Osteoblast (primary cell): ENCODE data around the gene ISM2. TPM values are rescaled to one million over a fixed set of nuclear protein-coding genes. Genes with fewer than 3 reads are reported as not detected.

Experiments
- DNase-seq: peaks from one replicate; pipeline ENCODE4 v3.0.0; 2011; ENCODE audit warnings: low spot score, mixed read lengths; ENCODE audit not compliant: insufficient read length; ENCODE audit errors: missing footprints
- H2AFZ ChIP-seq: 2 replicates; pipeline ENCODE4 v1.6.0; 2011; ENCODE audit warnings: mild to moderate bottlenecking, low read length
- H3K27ac ChIP-seq: 2 replicates; pipeline ENCODE4 v1.5.1; 2011; ENCODE audit warnings: mild to moderate bottlenecking, low read depth, low read length, moderate library complexity
- H3K27me3 ChIP-seq: 2 replicates; pipeline ENCODE4 v1.6.0; 2012; ENCODE audit warnings: mild to moderate bottlenecking, control low read depth, inconsistent platforms, low read length, moderate library complexity; ENCODE audit not compliant: insufficient read depth
- H3K36me3 ChIP-seq: 2 replicates; pipeline ENCODE4 v1.5.1; 2011; ENCODE audit warnings: mild to moderate bottlenecking, low read length, control low read depth, moderate library complexity; ENCODE audit not compliant: insufficient read depth
- H3K4me1 ChIP-seq: 2 replicates; pipeline ENCODE4 v1.5.1; 2011; ENCODE audit warnings: mild to moderate bottlenecking, low read length, control low read depth, moderate library complexity; ENCODE audit not compliant: insufficient read depth
- H3K4me2 ChIP-seq: 2 replicates; pipeline ENCODE4 v1.6.0; 2011; ENCODE audit warnings: mild to moderate bottlenecking, low read length; ENCODE audit not compliant: insufficient read depth
- H3K4me3 ChIP-seq: fragments of 200-600 bp; sonication (generic); 3 replicates; pipeline ENCODE4 v1.5.1; 2012; ENCODE audit warnings: mild to moderate bottlenecking, low read length, inconsistent platforms; ENCODE audit not compliant: insufficient read depth
- H3K79me2 ChIP-seq: 2 replicates; pipeline ENCODE4 v1.6.0; 2012; ENCODE audit warnings: mild to moderate bottlenecking, low read length, control low read depth, inconsistent platforms; ENCODE audit not compliant: insufficient read depth
- H3K9me3 ChIP-seq: 2 replicates; pipeline ENCODE4 v1.5.1; 2011; ENCODE audit warnings: low read depth, low read length, control low read depth
- H4K20me1 ChIP-seq: 2 replicates; pipeline ENCODE4 v1.6.0; 2012; ENCODE audit warnings: mild to moderate bottlenecking, low read length, control low read depth; ENCODE audit not compliant: insufficient read depth
- CTCF ChIP-seq: IDR thresholded peaks from 2 replicates; pipeline ENCODE4 v1.5.1; 2011; ENCODE audit warnings: mild to moderate bottlenecking, low read depth, low read length, moderate library complexity; ENCODE audit errors: extremely low read depth
- total RNA-seq: library from RNA; depleted of rRNA; stranded (reverse); fragments of >200 nt; gene quantifications from 2 replicates; pipeline ENCODE4 v1.2.3, GENCODE V29; 2012

Gene ISM2
- total RNA-seq, 1 donor = not detected

- H3K4me2 ChIP-seq = no peak overlapping the region
- H3K27me3 ChIP-seq = peaks cover 18% of the 10 kb centered on the region
- no peaks in the 10 kb centered on the region for H3K4me1 ChIP-seq
- no peak for DNase-seq
- H4K20me1 ChIP-seq = no peaks in the 10 kb centered on the region
- no peaks in the 10 kb centered on the region for H3K79me2 ChIP-seq
- H3K36me3 ChIP-seq = peaks cover under 1% of the 10 kb centered on the region
- H2AFZ ChIP-seq = no peak overlapping the region
- no peak for TF ChIP-seq CTCF
- no peaks in the 10 kb centered on the region for H3K9me3 ChIP-seq
- H3K27ac ChIP-seq = no peak overlapping the region
- no peak overlapping the region for H3K4me3 ChIP-seq
Measured at GRCh38 chr14:77474479-77475177, 24.0 kb downstream of the ISM2 start.

- H3K27ac ChIP-seq = no peak overlapping the region
Measured at GRCh38 chr14:77473921-77474320, 24.7 kb downstream of the ISM2 start.

GRCh38 chr14:77470224-77470870 is 28.3 kb downstream of the ISM2 start:
- Histone ChIP-seq H3K4me3 (no peak overlapping the region), H3K36me3 (peaks cover 36% of the 10 kb centered on the region)
- no peak for TF ChIP-seq CTCF

More at GRCh38 chr14:77473921-77474320, 24.7 kb downstream of the ISM2 start:
- Histone ChIP-seq H3K9me3 (no peaks in the 10 kb centered on the region), H3K4me3 (no peak overlapping the region), H4K20me1 (no peaks in the 10 kb centered on the region), H2AFZ (no peak overlapping the region), H3K4me2 (no peak overlapping the region), H3K4me1 (no peaks in the 10 kb centered on the region), H3K79me2 (no peaks in the 10 kb centered on the region), H3K27me3 (peaks cover 18% of the 10 kb centered on the region), H3K36me3 (peaks cover 8% of the 10 kb centered on the region)
- DNase-seq = no peak
- TF ChIP-seq CTCF = no peak

GRCh38 chr14:77469539-77469938 is 29.1 kb downstream of the ISM2 start:
- H3K79me2 ChIP-seq = no peaks in the 10 kb centered on the region
- H3K4me1 ChIP-seq = no peaks in the 10 kb centered on the region
- no peak for DNase-seq
- H4K20me1 ChIP-seq = no peaks in the 10 kb centered on the region
- H3K9me3 ChIP-seq = no peaks in the 10 kb centered on the region
- no peak overlapping the region for H2AFZ ChIP-seq
- peaks cover 9% of the 10 kb centered on the region for H3K27me3 ChIP-seq
- no peak overlapping the region for H3K27ac ChIP-seq
- H3K4me3 ChIP-seq = no peak overlapping the region
- no peak for TF ChIP-seq CTCF
- peaks cover 44% of the 10 kb centered on the region for H3K36me3 ChIP-seq
- no peak overlapping the region for H3K4me2 ChIP-seq

More at GRCh38 chr14:77470224-77470870, 28.3 kb downstream of the ISM2 start:
- Histone ChIP-seq H3K27ac (no peak overlapping the region), H3K9me3 (no peaks in the 10 kb centered on the region), H3K79me2 (no peaks in the 10 kb centered on the region), H3K4me2 (no peak overlapping the region), H4K20me1 (no peaks in the 10 kb centered on the region), H3K27me3 (peaks cover 14% of the 10 kb centered on the region), H2AFZ (no peak overlapping the region), H3K4me1 (no peaks in the 10 kb centered on the region)
- DNase-seq = no peak
